KMS-11 (cell line): ENCODE measurements around the gene MLIP.

Experiments used
- H2AFZ ChIP-seq: fragments of 200-600 bp; sonication (generic); 2 replicates; pipeline ENCODE4 v1.6.1; 2016; ENCODE audit warnings: antibody characterized with exemption, mixed run types, low read depth
- H3K27ac ChIP-seq: fragments of 200-600 bp; sonication (generic); 2 replicates; pipeline ENCODE4 v1.6.1; 2016; ENCODE audit warnings: mild to moderate bottlenecking, mixed run types
- H3K27me3 ChIP-seq: fragments of 200-600 bp; sonication (generic); 2 replicates; pipeline ENCODE4 v1.6.1; 2017; ENCODE audit warnings: mild to moderate bottlenecking, low read depth, mixed run types, moderate library complexity; ENCODE audit not compliant: insufficient read depth
- H3K36me3 ChIP-seq: fragments of 200-600 bp; sonication (generic); 2 replicates; pipeline ENCODE4 v1.6.1; 2017; ENCODE audit warnings: mild to moderate bottlenecking, mixed run types; ENCODE audit not compliant: insufficient read depth
- H3K4me1 ChIP-seq: fragments of 200-600 bp; sonication (generic); 2 replicates; pipeline ENCODE4 v1.6.1; 2016; ENCODE audit warnings: mild to moderate bottlenecking, low read depth, mixed run types; ENCODE audit not compliant: poor library complexity, severe bottlenecking
- H3K4me2 ChIP-seq: fragments of 200-600 bp; sonication (generic); 2 replicates; pipeline ENCODE4 v1.7.0; 2016; ENCODE audit warnings: mild to moderate bottlenecking, mixed run types
- H3K4me3 ChIP-seq: fragments of 200-600 bp; sonication (generic); IDR thresholded peaks from 2 replicates; pipeline ENCODE4 v1.6.1; 2017; ENCODE audit warnings: low read depth, low read length, mixed read lengths; ENCODE audit not compliant: insufficient read depth
- H3K79me2 ChIP-seq: fragments of 200-600 bp; sonication (generic); 2 replicates; pipeline ENCODE4 v1.6.1; 2016; ENCODE audit warnings: low read depth, mixed run types; ENCODE audit not compliant: insufficient read depth
- H3K9ac ChIP-seq: fragments of 200-600 bp; sonication (generic); 2 replicates; pipeline ENCODE4 v1.6.1; 2016; ENCODE audit warnings: mild to moderate bottlenecking, mixed run types
- H4K20me1 ChIP-seq: fragments of 200-600 bp; sonication (generic); 2 replicates; pipeline ENCODE4 v1.6.1; 2016; ENCODE audit warnings: mild to moderate bottlenecking, mixed run types; ENCODE audit not compliant: insufficient read depth
- CTCF ChIP-seq: fragments of 200-600 bp; sonication (generic); conservative IDR thresholded peaks from 2 replicates; pipeline ENCODE4 v1.6.1; 2017; ENCODE audit warnings: low read depth, mild to moderate bottlenecking, antibody characterized with exemption, low read length, moderate library complexity, mixed read lengths

The MLIP gene

GRCh38 chr6:54114991-54115390 is 3.7 kb downstream of the MLIP start:
- Histone ChIP-seq H3K79me2 (no peaks in the 10 kb centered on the region), H2AFZ (no peak overlapping the region), H3K4me1 (no peaks in the 10 kb centered on the region), H3K4me2 (no peak overlapping the region), H3K9ac (no peak overlapping the region), H4K20me1 (no peaks in the 10 kb centered on the region), H3K4me3 (no peak overlapping the region), H3K27me3 (no peaks in the 10 kb centered on the region), H3K36me3 (no peaks in the 10 kb centered on the region), H3K27ac (no peak overlapping the region)
- TF ChIP-seq CTCF = no peak

- Histone ChIP-seq H3K27me3 (no peaks in the 10 kb centered on the region), H3K4me3 (no peak overlapping the region), H3K79me2 (no peaks in the 10 kb centered on the region), H3K9ac (no peak overlapping the region), H3K36me3 (no peaks in the 10 kb centered on the region), H4K20me1 (no peaks in the 10 kb centered on the region), H3K27ac (no peak overlapping the region), H3K4me1 (no peaks in the 10 kb centered on the region), H2AFZ (no peak overlapping the region), H3K4me2 (no peak overlapping the region)
- TF ChIP-seq CTCF = no peak
Observed at GRCh38 chr6:54115966-54116365, 4.7 kb downstream of the MLIP start.

- H3K27ac ChIP-seq = no peak overlapping the region
- H3K4me2 ChIP-seq = no peak overlapping the region
- H3K79me2 ChIP-seq = no peaks in the 10 kb centered on the region
- H3K4me3 ChIP-seq = no peak overlapping the region
- H3K4me1 ChIP-seq = no peaks in the 10 kb centered on the region
- H3K9ac ChIP-seq = no peak overlapping the region
- TF ChIP-seq CTCF = no peak
- H3K36me3 ChIP-seq = no peaks in the 10 kb centered on the region
- H3K27me3 ChIP-seq = no peaks in the 10 kb centered on the region
- H4K20me1 ChIP-seq = no peaks in the 10 kb centered on the region
- H2AFZ ChIP-seq = no peak overlapping the region
Observed at GRCh38 chr6:54118117-54118516, 6.9 kb downstream of the MLIP start.

- H4K20me1 ChIP-seq = no peaks in the 10 kb centered on the region
- TF ChIP-seq CTCF = no peak
- no peaks in the 10 kb centered on the region for H3K79me2 ChIP-seq
- H3K36me3 ChIP-seq = no peaks in the 10 kb centered on the region
- H3K4me2 ChIP-seq = no peak overlapping the region
- H3K27ac ChIP-seq = no peak overlapping the region
- H3K9ac ChIP-seq = no peak overlapping the region
- no peaks in the 10 kb centered on the region for H3K27me3 ChIP-seq
- H2AFZ ChIP-seq = no peak overlapping the region
- H3K4me3 ChIP-seq = no peak overlapping the region
- no peaks in the 10 kb centered on the region for H3K4me1 ChIP-seq
Observed at GRCh38 chr6:54125493-54125892, 14.2 kb downstream of the MLIP start.

- H3K36me3 ChIP-seq = no peaks in the 10 kb centered on the region
- H3K4me2 ChIP-seq = no peak overlapping the region
- no peak overlapping the region for H3K27ac ChIP-seq
Observed at GRCh38 chr6:54130179-54130578, 18.9 kb downstream of the MLIP start.

More at GRCh38 chr6:54130179-54130578, 18.9 kb downstream of the MLIP start:
- H2AFZ ChIP-seq = no peak overlapping the region
- H3K4me1 ChIP-seq = no peaks in the 10 kb centered on the region
- H3K9ac ChIP-seq = no peak overlapping the region
- no peaks in the 10 kb centered on the region for H3K79me2 ChIP-seq
- no peaks in the 10 kb centered on the region for H4K20me1 ChIP-seq
- H3K27me3 ChIP-seq = no peaks in the 10 kb centered on the region
- H3K4me3 ChIP-seq = no peak overlapping the region
- TF ChIP-seq CTCF = no peak
